KMS-11 (cell line): Measurements from ENCODE around the gene SGPP2.
"Not testable (repeated sequence)": the region's sequence is repeated elsewhere in the genome, so short reads cannot be mapped to it uniquely, and the experiment has no call there.

ENCODE experiments used
- H2AFZ ChIP-seq: fragments of 200-600 bp; sonication (generic); 2 replicates; pipeline ENCODE4 v1.6.1; 2016; ENCODE audit warnings: antibody characterized with exemption, mixed run types, low read depth
- H3K27ac ChIP-seq: fragments of 200-600 bp; sonication (generic); 2 replicates; pipeline ENCODE4 v1.6.1; 2016; ENCODE audit warnings: mild to moderate bottlenecking, mixed run types
- H3K27me3 ChIP-seq: fragments of 200-600 bp; sonication (generic); 2 replicates; pipeline ENCODE4 v1.6.1; 2017; ENCODE audit warnings: mild to moderate bottlenecking, low read depth, mixed run types, moderate library complexity; ENCODE audit not compliant: insufficient read depth
- H3K36me3 ChIP-seq: fragments of 200-600 bp; sonication (generic); 2 replicates; pipeline ENCODE4 v1.6.1; 2017; ENCODE audit warnings: mild to moderate bottlenecking, mixed run types; ENCODE audit not compliant: insufficient read depth
- H3K4me1 ChIP-seq: fragments of 200-600 bp; sonication (generic); 2 replicates; pipeline ENCODE4 v1.6.1; 2016; ENCODE audit warnings: mild to moderate bottlenecking, low read depth, mixed run types; ENCODE audit not compliant: poor library complexity, severe bottlenecking
- H3K4me2 ChIP-seq: fragments of 200-600 bp; sonication (generic); 2 replicates; pipeline ENCODE4 v1.7.0; 2016; ENCODE audit warnings: mild to moderate bottlenecking, mixed run types
- H3K4me3 ChIP-seq: fragments of 200-600 bp; sonication (generic); IDR thresholded peaks from 2 replicates; pipeline ENCODE4 v1.6.1; 2017; ENCODE audit warnings: low read depth, low read length, mixed read lengths; ENCODE audit not compliant: insufficient read depth
- H3K79me2 ChIP-seq: fragments of 200-600 bp; sonication (generic); 2 replicates; pipeline ENCODE4 v1.6.1; 2016; ENCODE audit warnings: low read depth, mixed run types; ENCODE audit not compliant: insufficient read depth
- H3K9ac ChIP-seq: fragments of 200-600 bp; sonication (generic); 2 replicates; pipeline ENCODE4 v1.6.1; 2016; ENCODE audit warnings: mild to moderate bottlenecking, mixed run types
- H4K20me1 ChIP-seq: fragments of 200-600 bp; sonication (generic); 2 replicates; pipeline ENCODE4 v1.6.1; 2016; ENCODE audit warnings: mild to moderate bottlenecking, mixed run types; ENCODE audit not compliant: insufficient read depth
- CTCF ChIP-seq: fragments of 200-600 bp; sonication (generic); conservative IDR thresholded peaks from 2 replicates; pipeline ENCODE4 v1.6.1; 2017; ENCODE audit warnings: low read depth, mild to moderate bottlenecking, antibody characterized with exemption, low read length, moderate library complexity, mixed read lengths

Gene SGPP2

GRCh38 chr2:222399038-222399783, 25.1 kb upstream of the SGPP2 start:
- H3K4me1 ChIP-seq, result no peaks in the 10 kb centered on the region
- H3K27me3 ChIP-seq, result no peaks in the 10 kb centered on the region
- TF ChIP-seq CTCF, result no peak
- H4K20me1 ChIP-seq, result no peaks in the 10 kb centered on the region
- H2AFZ ChIP-seq, result no peak overlapping the region
- H3K79me2 ChIP-seq, result no peaks in the 10 kb centered on the region
- H3K4me3 ChIP-seq, result no peak overlapping the region
- H3K9ac ChIP-seq, result no peak overlapping the region
- H3K36me3 ChIP-seq, result no peaks in the 10 kb centered on the region
- H3K4me2 ChIP-seq, result no peak overlapping the region
- no peak overlapping the region for H3K27ac ChIP-seq

- Histone ChIP-seq H2AFZ (no peak overlapping the region), H3K36me3 (no peaks in the 10 kb centered on the region), H3K27me3 (no peaks in the 10 kb centered on the region), H4K20me1 (no peaks in the 10 kb centered on the region), H3K79me2 (no peaks in the 10 kb centered on the region), H3K4me2 (no peak overlapping the region), H3K4me3 (no peak overlapping the region), H3K4me1 (no peaks in the 10 kb centered on the region), H3K9ac (no peak overlapping the region), H3K27ac (no peak overlapping the region)
- TF ChIP-seq CTCF, result no peak
Measured at GRCh38 chr2:222404151-222404905, 20.0 kb upstream of the SGPP2 start.

- Histone ChIP-seq H3K4me3 (no peak overlapping the region), H3K79me2 (no peaks in the 10 kb centered on the region), H2AFZ (no peak overlapping the region), H3K36me3 (no peaks in the 10 kb centered on the region), H3K9ac (no peak overlapping the region), H3K27me3 (no peaks in the 10 kb centered on the region), H4K20me1 (no peaks in the 10 kb centered on the region), H3K4me2 (no peak overlapping the region), H3K4me1 (no peaks in the 10 kb centered on the region), H3K27ac (no peak overlapping the region)
- TF ChIP-seq CTCF, result no peak
Measured at GRCh38 chr2:222408684-222409083, 15.7 kb upstream of the SGPP2 start.

GRCh38 chr2:222410534-222410933, 13.8 kb upstream of the SGPP2 start:
- TF ChIP-seq CTCF, result no peak
- H3K9ac ChIP-seq, result no peak overlapping the region
- no peaks in the 10 kb centered on the region for H3K27me3 ChIP-seq
- no peaks in the 10 kb centered on the region for H3K4me1 ChIP-seq
- H4K20me1 ChIP-seq, result no peaks in the 10 kb centered on the region
- no peaks in the 10 kb centered on the region for H3K79me2 ChIP-seq
- H3K4me2 ChIP-seq, result no peak overlapping the region
- no peak overlapping the region for H2AFZ ChIP-seq
- no peak overlapping the region for H3K27ac ChIP-seq
- no peak overlapping the region for H3K4me3 ChIP-seq
- no peaks in the 10 kb centered on the region for H3K36me3 ChIP-seq

GRCh38 chr2:222412334-222412733, 12.0 kb upstream of the SGPP2 start:
- not testable (repeated sequence) for H3K4me3 ChIP-seq, H3K4me1 ChIP-seq

More at GRCh38 chr2:222412334-222412733, 12.0 kb upstream of the SGPP2 start:
- not testable (repeated sequence) for H2AFZ ChIP-seq, H4K20me1 ChIP-seq, H3K27ac ChIP-seq, H3K27me3 ChIP-seq, H3K36me3 ChIP-seq, H3K9ac ChIP-seq, H3K4me2 ChIP-seq, H3K79me2 ChIP-seq
